ENCODE measurements around the gene HASPIN. TPM values are rescaled to one million over a fixed set of nuclear protein-coding genes. Genes with fewer than 3 reads are reported as not detected.

HASPIN gene
- total RNA-seq, 1 experiment from 2014 or later, result 30.0 TPM

GRCh38 chr17:3708366-3708765, 15.3 kb upstream of the HASPIN start:
- Mint-ChIP-seq H3K4me1 (no peaks in the 10 kb centered on the region), H3K27me3 (ENCODE audit: low read depth) (no peaks in the 10 kb centered on the region), H3K27ac (no peak overlapping the region), H3K9me3 (no peaks in the 10 kb centered on the region), H3K36me3 (no peaks in the 10 kb centered on the region), H3K4me3 (no peak overlapping the region)
- ATAC-seq (no peak), DNase-seq (ENCODE audit: low spot score) (no peak)
- ChIA-PET CTCF (interaction anchor here (2.3 kb wide), 1 partner anchor 26 kb away, joined by 8 read pairs; no protein-coding TSS in a partner anchor), POLR2A (interaction anchor here (0.7 kb wide), 1 partner anchor 25 kb away, joined by 3 read pairs; no protein-coding TSS in a partner anchor)
- TF ChIP-seq GRHL2 (CRISPR knock-in tag; IDR thresholded peaks at IDR 0.05; ENCODE audit: insufficient replicate concordance, severe bottlenecking) (no peak), CBFB (CRISPR knock-in tag; IDR thresholded peaks at IDR 0.05; ENCODE audit: low read depth) (no peak), NFE2L1 (CRISPR knock-in tag; IDR thresholded peaks at IDR 0.05) (no peak), USF1 (CRISPR knock-in tag; IDR thresholded peaks at IDR 0.05) (no peak), AR (CRISPR knock-in tag; IDR thresholded peaks at IDR 0.05) (no peak), MYBL2 (CRISPR knock-in tag; IDR thresholded peaks at IDR 0.05) (no peak), FOXK1 (CRISPR knock-in tag; IDR thresholded peaks at IDR 0.05) (no peak), STAT6 (CRISPR knock-in tag; conservative IDR thresholded peaks at IDR 0.05; ENCODE audit: low read depth) (no peak), ZSCAN18 (CRISPR knock-in tag; IDR thresholded peaks at IDR 0.05) (no peak), GABPB1 (CRISPR knock-in tag; IDR thresholded peaks at IDR 0.05) (no peak), KAT7 (CRISPR knock-in tag; IDR thresholded peaks at IDR 0.05; ENCODE audit: borderline replicate concordance) (no peak), ZNF263 (CRISPR knock-in tag; IDR thresholded peaks at IDR 0.05; ENCODE audit: low read depth) (no peak), FOXJ3 (CRISPR knock-in tag; IDR thresholded peaks at IDR 0.05; ENCODE audit: borderline replicate concordance) (no peak), FOXP4 (CRISPR knock-in tag; IDR thresholded peaks at IDR 0.05) (no peak)

- Mint-ChIP-seq H3K36me3 (peaks cover 12% of the 10 kb centered on the region), H3K9me3 (no peaks in the 10 kb centered on the region), H3K27ac (no peak overlapping the region), H3K4me1 (no peaks in the 10 kb centered on the region), H3K4me3 (no peak overlapping the region), H3K27me3 (ENCODE audit: low read depth) (no peaks in the 10 kb centered on the region)
- DNase-seq (ENCODE audit: low spot score) (no peak), ATAC-seq (no peak; the same call in 1 of the 2 replicates)
- CTCF ChIA-PET, result interaction anchor here (0.6 to 1.7 kb wide), 7 partner anchors 12 to 108 kb away, joined by 3 to 8 read pairs (median 4); no protein-coding TSS in a partner anchor
- POLR2A ChIA-PET, result interaction anchor here (0.8 to 1.3 kb wide), 2 partner anchors 12 to 15 kb away, joined by 3 to 5 read pairs; partner anchors contain the start of gene P2RX5
- no peak for TF ChIP-seq NR3C1 (CRISPR knock-in tag; conservative IDR thresholded peaks at IDR 0.05; ENCODE audit: low read depth)
- no peak for TF ChIP-seq TEAD1 (CRISPR knock-in tag; IDR thresholded peaks at IDR 0.05)
- TF ChIP-seq E2F4 (CRISPR knock-in tag; IDR thresholded peaks at IDR 0.05; ENCODE audit: borderline replicate concordance, low read depth), result no peak
- TF ChIP-seq ZNF512 (CRISPR knock-in tag; IDR thresholded peaks at IDR 0.05; ENCODE audit: borderline replicate concordance), result no peak
- no peak for TF ChIP-seq FOXP4 (CRISPR knock-in tag; IDR thresholded peaks at IDR 0.05)
- TF ChIP-seq RORB (CRISPR knock-in tag; IDR thresholded peaks at IDR 0.05), result no peak
- TF ChIP-seq CBFB (CRISPR knock-in tag; IDR thresholded peaks at IDR 0.05; ENCODE audit: low read depth), result no peak
- TF ChIP-seq HMGA2 (CRISPR knock-in tag; IDR thresholded peaks at IDR 0.05), result no peak
These were observed 12.7 kb upstream of the HASPIN start for GRCh38 chr17:3710951-3711383.

All from WTC11 (cell line).